ENCODE results near the gene EIF1AD.

Gene EIF1AD

DNA sequence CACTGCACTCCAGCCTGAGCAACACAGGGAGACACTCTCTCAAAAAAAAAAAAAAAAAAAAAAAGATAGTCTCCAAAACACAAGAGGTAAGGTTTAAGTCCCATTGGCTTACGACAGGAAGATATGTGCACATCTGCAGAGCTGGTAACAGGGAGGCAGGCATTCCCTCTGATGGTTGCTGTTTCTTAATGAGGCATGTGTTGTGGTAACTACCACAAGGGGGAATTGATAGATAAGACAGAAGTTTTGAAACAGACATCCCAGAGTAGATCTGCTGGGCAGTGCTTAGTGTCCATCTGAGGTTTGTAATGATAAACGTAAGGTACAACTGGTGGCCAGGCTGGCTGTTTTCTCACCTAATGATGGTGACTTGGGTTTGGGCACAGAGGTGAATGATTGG lies 4.7 kb downstream of the EIF1AD start:
- no peak for DNase-seq

- no peak for DNase-seq
Observed at GRCh38 chr11:65992056-65992455, 9.9 kb downstream of the EIF1AD start.

DNA sequence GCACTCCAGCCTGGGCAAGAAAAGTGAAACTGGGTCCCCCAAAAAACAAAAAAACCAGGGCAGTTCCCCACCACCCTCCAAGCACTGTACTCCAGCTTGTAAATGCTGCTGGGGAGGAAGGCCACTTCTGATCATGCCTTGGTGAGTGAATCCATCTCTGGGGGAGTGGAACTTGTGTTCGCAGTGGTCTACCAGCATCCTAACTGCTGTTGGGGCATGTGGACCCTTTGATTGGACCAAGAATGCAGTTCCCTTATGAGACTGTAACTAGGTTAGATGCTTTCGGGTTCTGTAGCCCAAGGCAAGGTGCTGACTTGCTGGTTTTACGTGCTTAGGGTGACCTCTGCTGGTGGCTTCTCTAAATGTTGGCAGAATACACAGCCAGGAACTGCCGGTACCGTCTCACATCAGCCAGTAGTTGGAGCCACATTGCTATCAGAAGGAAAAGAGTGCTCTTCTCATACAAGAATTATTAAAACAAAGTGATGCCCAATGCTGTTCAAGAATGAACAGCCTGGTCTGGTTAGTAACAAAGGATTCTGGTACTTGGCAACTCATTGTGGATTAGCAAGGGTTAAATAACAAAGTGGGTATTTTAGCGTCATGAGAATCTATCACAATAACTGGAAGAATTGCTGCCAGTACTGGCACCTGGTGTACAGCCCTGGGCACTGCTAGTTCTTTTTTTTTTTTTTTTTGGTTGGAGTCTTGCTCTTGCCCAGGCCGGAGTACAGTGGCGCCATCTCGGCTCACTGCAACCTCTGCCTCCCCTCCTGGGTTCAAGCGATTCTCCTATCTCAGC lies 13.0 kb downstream of the EIF1AD start:
- DNase-seq = peak; percentile 73 to 79

GRCh38 chr11:65987336-65987735 lies 14.6 kb downstream of the EIF1AD start:
- DNase-seq = no peak

- DNase-seq = no peak
Observed at GRCh38 chr11:65983589-65983987, 18.4 kb downstream of the EIF1AD start.

GRCh38 chr11:65982824-65983588 lies 19.0 kb downstream of the EIF1AD start:
- no peak for DNase-seq

DNA sequence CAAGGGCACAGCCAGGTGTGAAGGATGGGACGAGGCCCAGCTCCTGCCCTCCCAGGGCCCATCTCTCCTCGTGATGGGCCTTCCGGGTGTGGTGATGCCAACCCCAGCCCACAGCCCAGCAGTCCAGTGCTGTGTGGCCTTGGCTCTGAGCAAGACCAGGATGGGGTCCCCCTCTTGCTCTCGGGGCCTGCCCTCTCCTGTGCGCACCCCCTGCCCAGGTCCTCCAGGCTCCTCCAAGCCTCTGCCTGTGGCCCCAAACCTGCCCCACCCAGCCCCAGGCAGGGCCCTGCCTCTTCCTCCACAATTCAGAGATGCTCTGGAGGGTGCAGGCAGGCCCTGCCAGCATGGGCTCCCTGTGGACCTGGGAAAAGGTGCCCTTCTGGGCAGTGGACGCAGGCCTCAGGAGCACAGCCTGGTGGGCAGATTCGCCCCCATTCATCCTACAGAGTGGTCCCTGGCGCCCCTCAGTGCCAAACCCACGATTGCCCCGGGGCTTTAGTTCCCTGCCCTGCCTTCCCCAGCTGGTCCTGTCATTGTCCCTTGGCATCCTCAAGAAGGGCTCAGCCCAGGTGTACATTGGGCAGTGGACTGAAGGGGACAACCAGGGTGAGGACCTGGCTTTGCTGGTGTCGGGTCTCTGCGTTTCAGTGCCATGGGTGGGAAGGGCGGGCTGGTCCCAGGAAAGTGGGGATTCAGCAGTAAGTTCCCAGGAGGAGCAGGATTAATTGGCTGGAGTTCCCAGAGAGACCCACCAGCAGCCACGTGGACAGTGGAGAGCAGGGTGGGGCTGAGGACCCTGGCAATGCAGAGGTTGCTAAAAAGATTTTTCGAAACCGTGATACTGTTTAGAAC lies 19.8 kb downstream of the EIF1AD start:
- no peak for DNase-seq

GRCh38 chr11:65981101-65981740 lies 20.7 kb downstream of the EIF1AD start:
- DNase-seq = no peak

- DNase-seq = no peak
Observed at GRCh38 chr11:65979261-65979759, 22.6 kb downstream of the EIF1AD start.

DNA sequence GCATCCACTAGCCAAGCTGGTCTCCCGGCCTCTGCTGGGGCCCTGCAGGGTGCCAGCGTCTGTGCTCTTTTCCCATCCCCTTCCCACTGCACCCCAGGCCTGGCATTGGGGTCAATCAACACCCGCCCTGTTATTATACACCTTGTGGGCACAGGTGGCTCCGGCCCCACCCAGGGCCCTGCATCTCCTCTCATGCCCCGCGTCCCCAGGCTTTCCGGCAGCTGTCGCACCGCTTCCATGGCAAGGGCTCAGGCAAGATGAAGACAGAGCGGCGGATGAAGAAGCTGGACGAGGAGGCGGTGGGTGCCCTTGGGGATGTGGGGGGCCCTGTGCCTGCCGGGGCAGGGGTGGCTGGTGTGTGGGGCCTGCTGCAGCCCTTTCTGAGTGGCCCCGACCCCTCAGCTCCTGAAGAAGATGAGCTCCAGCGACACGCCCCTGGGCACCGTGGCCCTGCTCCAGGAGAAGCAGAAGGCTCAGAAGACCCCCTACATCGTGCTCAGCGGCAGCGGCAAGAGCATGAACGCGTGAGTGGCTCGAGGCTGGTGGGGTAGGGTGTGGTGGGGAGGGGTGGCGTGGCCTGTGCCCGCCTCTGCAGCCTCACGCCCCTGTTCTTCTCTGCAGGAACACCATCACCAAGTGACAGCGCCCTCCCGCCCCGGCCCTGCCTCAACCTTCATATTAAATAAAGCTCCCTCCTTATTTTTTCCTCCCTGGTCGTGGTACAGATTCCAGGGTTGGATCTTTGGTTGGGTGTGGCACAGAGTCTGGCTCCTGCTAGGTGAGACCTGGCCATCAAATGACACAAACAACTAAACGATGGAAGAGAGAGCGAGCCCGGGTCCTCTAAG lies 23.3 kb downstream of the EIF1AD start:
- DNase-seq = no peak

DNA sequence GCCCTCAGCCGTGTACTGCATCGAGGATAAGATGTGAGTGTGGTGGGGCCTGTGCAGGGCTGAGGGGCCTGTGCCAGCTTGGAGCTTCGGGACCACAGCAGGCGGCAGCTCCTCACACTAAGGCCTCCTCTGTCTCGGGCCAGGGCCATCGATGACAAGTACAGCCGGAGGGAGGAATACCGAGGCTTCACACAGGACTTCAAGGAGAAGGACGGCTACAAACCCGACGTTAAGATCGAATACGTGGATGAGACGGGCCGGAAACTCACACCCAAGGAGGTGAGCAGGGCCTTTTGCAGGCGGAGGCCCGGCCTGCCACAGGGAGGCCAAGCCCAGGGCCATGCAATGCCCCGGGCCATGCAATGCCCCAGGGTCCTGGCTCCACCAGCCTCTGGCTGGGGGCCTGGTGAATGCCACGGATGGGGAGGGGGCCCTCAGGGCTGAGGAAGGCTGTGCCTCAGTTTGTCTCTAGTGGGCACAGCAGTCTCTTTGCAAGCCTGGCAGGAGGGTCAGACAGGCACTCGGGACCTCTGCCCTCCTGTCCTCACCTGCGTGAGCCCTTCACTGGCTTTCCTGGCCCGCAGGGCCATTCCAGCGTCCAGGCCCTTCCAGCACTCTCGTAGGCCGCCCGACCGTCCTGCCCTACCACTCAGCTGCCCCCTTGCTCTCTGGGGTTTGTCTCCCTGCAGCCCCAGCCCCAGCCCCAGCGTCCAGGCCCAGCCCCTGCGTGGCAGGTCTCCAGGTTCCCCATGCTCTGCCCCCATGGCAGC lies 24.2 kb downstream of the EIF1AD start:
- no peak for DNase-seq

DNA sequence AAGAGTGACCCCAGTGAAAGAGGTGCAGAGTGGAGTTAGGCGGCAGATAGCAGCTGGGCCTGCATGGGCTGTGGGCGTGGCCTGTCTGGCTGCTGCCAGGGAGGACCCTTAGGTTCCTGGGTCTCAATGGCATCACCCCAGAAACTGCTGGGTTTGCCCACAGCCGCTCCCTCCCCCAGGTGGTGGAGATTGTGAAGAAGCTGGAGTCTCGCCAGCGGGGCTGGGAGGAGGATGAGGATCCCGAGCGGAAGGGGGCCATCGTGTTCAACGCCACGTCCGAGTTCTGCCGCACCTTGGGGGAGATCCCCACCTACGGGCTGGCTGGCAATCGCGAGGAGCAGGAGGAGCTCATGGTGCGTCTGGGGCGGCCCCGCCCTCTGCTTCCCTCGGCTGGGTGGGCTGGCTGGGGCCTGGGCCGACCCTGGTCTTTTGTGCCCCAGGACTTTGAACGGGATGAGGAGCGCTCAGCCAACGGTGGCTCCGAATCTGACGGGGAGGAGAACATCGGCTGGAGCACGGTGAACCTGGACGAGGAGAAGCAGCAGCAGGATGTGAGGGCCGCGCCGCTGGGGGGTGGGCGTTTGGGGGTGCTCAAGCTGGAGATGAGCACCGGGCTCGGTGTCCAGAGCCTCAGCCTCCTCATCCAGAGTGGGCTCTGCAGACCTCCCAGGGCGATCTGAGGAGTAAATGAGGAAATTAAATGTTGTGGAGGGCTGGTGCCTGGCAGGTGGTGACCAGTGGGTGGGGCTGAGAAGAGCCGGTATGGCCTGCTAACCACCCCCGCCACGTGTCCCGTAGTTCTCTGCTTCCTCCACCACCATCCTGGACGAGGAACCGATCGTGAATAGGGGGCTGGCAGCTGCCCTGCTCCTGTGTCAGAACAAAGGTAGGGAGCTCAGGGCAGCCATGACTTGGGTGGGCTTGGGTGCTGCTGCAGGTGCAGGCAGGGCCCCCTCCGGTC lies 25.5 kb downstream of the EIF1AD start:
- no peak for DNase-seq

DNA sequence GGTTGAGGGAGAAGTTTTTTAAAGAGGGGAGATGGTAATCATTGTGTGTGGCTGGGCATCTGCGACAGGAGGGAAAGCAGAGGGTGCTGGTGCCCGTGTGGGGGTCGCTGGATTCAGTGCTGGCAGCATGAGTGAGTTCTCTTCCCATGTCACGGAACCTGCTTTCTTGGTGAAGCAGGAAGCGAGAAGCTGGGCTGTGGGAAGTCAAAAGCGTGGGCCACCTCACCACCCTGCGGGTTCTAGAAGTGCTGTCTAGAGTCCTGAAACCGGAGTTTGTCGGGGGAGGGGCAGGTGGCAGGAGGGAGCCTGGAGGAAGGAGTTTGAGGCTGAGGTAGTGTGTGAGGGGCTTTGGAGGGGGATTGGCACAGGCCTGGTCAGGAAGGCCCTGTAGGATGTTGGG lies 26.2 kb downstream of the EIF1AD start:
- DNase-seq = no peak

DNA sequence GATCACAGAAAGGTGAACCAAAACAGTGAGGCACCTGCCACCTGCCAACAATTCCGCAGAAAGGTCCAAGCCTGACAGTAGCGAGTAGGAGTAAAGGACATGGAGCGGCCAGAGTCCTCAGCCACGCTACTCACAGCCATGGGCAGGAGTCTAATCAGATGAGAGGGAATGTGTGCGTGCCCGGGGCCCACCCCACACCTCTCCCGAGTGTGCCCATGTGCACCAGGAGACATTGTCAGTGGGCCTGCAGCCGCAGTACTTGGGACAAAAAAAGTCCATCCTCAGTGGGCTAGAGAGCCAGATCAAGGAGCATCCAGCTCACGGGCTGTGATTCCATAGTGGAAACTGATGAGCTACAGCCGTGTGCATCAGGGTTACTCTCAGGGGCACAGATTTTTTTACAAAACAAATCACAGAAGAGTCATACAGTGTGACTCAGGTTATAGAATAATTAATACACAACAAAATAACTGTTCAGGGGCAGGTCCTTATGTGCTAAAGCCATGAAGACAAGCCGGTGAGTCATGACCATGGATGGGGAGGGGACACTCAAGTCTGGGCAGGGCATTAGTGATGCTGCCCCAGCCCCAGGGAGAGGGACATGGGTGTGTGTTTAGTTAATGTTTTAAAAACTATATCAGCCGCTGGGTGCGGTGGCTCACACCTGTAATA lies 28.4 kb downstream of the EIF1AD start:
- DNase-seq = no peak

DNA sequence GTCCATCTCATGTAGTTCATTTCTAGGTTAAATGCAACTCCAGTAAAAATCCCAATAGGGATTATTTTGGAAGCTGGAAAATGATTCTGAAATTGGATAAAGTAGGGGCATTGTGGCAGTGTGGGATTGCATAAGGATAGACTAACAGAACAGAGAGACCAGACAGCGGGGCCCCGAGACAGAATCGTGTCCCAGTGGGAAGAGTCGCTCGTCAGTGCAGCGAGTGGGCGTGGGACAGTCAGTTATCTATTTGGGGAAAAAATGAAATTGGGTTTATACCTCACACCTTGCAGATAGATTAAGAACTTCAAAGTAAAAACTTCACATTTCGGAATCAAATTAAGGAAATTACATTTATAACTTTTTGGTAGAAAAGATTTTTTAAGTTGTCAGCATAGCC lies 29.8 kb downstream of the EIF1AD start:
- no peak for DNase-seq

DNA sequence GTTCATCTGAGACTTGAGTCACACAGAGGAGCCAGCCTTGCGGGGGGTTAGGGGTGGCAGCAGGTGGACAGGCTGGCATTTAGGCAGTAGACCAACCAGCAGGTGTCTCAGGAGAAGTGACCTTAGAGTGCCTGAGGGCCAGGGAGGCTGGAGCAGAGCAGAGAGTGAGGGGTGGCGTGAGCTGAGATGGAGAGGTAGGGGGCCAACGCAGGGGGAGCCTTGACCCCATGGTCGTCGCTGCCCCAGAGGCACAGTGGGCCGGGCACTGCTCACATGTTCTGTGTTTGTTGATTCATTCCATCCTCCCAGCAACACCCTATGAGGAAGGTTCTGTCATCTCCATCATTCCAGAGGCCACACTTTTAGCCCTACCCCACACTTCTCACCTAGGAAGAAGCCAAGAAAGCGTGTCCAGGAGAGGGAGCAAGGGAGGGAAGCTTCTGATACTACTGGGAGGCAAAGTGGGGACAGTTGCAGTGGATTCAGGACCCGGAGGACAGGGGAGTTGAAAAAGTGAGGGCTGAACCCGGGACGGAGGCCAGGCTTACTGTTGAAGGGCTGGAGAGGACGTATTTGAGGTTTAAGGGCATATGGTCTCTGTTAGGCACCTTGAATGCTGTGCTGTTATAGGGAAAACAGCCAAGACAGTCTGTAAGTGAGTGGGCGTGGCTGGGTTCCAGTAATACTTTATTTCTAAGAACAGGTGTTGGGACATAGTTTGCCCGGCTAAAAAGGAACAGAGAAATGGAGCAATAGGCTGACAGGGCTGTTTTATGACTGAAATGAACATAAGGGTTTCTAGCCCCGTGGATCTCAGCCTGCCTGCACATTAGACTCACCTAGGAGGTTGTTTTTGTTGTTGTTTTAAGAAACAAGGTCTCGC lies 33.1 kb downstream of the EIF1AD start:
- no peak for DNase-seq

GRCh38 chr11:65967329-65967934 lies 34.5 kb downstream of the EIF1AD start:
- DNase-seq = no peak
